ENCODE results near the gene FMNL1.

The FMNL1 gene

DNA sequence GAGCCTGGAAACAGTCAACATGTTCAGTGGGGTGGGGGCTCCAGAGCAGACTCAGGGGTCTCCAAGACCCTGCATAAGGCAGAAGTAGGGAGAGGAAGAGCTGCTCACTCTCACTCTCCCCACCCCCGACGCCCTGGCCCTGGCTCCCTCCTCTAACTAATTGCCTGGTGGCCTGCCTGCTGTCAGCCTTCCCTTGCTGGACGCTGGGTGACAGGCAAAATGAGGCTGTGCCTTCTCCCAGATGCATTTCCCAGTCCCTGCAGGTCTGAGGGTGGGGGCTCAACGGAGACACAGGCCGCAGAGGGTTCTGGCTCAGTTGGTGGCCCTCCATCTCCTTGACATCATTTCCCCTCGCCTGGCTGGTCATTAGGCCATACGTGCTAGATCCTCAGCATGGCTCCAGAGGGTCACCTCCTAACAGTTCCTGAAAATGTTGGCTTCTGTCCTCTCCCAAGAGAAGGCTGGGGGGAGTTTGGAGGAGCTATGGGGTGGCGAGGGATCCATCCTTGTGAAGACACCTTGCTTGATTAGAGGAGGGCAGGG lies 1.4 kb downstream of the FMNL1 start:
- no peak for DNase-seq

DNA sequence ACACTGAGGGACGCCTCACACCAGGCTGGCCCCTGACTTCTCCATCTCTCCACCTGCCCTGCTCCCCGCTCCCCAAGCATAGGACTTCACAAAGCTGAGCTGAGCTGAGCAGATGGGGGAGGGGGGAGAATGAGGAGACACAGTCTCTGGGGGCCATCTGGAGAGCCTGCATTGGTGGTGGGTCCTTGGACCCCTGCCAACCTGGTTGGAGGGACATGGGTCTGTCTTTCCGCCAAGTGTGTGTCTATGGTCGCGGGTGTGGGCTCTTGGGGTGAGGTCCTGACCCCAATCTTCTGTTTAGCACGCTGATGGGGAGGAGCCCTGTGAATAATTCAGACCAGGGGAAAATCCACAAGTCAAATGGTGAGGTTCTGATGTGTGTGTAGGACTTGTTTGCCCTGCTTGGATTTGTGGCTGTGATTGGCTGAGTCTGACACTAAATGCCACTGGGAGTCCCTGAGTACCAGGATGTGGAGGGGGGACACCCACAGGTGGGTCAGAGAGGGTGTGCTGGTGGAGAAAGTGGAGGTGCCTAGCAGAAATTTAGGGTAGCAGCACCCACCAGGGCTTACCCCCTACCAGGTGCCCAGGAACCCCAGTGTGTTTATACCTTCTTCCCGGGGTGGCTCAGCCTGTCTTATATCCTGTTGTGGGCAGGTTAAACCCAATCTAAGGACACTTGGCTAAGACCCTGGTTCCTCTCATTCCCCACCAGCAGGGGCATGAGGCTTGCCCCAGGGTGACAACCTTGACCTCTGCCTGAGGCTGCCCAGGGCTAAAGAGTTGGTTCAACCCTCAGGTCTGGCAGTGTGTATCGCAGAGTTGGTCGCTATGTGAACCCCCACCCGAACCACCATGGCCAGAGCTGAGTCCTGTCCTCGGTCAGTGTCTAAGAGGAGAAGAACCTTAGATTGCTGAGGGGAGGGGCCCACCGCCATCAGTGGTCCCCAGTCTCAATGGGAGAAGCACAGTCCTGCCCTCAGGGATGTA lies 2.1 kb downstream of the FMNL1 start:
- DNase-seq: no peak

DNA sequence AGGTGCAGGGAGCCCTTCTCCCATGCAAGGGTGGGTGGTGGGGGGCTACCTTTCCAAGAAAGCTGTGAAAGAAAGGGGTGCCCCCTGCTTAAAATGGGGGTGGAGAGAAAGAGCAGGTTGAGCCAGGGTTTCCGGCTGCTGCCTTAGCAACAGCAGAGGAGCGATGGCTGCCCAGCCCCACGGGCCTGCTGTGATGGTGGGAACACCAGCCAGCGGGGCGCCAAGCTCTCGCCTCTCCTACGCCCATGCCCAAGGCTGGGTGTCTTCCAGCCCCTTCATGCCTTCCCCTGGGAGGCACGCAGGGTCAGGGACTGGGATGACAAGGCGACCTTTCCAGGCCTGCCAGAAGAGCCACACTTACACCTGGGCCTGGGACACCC lies 3.0 kb downstream of the FMNL1 start:
- DNase-seq: no peak

DNA sequence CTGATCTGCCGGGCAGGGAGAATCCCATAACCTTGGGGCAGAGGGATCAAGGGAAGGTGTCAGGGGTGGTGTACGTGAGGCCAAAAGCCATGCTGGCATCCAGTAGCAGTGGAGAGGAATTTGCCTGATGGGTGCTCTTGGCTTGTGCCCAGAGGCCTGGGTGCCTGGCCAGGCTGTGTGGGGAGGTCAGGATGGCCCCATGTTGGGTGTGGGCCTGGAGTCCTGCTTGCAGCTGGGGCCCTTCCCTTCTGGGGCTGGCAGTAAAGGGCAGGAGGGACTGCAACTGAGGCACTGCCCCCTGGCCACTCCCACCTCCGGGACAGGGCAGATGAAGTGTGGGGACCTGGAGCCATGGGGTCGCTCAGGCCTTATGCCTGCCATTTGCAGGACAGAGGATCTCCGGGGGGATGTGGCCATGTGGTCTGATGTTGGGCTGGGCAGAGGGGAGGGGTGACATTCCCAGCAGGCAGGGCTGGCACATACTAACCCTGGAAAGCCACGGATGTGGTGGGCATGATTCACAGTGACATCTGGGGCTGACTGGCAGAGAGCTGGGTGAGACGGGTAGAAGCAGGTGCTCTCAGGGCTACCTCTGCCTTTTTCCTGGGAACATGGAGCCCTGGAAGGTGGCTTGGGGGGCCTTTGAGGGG lies 3.5 kb downstream of the FMNL1 start:
- DNase-seq: no peak

GRCh38 chr17:45225964-45226530 lies 4.4 kb downstream of the FMNL1 start:
- DNase-seq: no peak

DNA sequence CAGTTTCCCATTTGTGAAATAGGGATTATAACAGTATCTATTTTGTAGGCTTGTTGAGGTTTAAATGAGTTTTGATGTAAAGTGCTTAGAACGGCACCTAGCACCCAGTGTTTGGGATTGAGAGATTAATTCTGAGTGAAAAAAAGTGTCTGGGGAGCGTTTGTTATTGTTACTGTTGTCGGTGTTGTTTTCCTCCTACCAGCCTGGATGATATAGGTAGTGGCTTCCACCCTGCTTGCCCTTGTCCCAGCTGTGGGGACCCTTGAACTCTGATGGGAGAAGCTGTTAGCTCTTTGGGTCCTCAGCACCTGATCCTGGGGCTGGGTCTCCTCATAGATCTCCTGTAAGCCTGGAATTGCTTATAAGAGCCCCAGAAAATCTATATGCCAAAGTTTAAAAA lies 4.9 kb downstream of the FMNL1 start:
- no peak for DNase-seq

- DNase-seq: no peak
Observed at GRCh38 chr17:45227101-45227925, 5.6 kb downstream of the FMNL1 start.

GRCh38 chr17:45227926-45228762 lies 6.5 kb downstream of the FMNL1 start:
- DNase-seq: no peak

- DNase-seq: no peak
Observed at GRCh38 chr17:45228763-45229539, 7.3 kb downstream of the FMNL1 start.

DNA sequence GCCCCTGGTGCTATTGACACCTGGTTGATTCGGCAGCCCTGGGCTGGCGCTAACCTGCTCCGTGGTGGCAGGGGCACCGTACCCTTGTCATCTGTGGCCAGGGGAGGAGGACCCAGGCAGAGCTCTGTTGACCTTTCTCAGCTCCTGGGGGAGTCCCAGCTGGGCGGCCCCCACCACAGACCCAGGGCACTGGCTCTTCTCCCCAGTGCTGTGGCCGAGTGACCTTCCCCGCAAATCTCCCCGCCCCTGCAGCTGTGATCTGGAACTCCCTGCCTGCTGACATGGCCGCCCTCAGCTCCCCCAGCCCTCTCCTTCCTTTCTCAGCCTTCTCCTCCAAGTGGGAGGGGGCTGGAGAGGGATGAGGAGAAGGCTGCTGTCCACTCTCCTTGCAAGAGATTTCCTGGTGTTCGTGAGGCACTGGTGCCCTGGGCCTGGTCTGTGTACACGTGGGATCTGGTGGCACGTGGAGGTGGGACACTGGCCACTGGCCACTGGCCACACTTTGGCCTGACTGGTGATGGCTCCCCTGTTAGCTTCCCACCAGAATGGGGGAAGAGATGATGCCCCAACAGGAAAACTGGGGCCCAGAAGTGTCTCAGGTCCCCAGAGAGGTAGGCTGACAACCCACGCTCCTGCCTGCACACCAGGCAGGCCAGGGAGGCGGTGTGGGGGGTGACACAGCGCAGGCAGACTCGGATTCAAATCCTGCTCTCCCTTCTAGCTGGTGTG lies 8.2 kb downstream of the FMNL1 start:
- no peak for DNase-seq

DNA sequence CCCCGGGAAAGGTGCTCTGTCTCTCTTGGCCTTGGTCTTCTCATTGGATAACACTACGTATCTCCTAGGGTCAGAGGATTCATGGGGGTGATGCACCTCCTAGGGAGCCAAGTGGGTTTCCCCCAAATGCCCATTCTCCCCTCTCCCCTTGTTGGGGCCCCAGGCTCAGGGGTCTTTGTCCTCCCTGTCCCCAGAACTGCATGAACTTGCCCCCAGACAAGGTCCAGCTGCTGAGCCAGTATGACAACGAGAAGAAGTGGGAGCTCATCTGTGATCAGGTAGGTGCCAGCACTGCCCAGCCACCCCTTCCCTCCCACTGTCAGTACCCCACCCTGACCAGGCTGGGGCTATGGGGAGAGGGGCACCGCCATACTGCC lies 8.7 kb downstream of the FMNL1 start:
- DNase-seq: no peak

DNA sequence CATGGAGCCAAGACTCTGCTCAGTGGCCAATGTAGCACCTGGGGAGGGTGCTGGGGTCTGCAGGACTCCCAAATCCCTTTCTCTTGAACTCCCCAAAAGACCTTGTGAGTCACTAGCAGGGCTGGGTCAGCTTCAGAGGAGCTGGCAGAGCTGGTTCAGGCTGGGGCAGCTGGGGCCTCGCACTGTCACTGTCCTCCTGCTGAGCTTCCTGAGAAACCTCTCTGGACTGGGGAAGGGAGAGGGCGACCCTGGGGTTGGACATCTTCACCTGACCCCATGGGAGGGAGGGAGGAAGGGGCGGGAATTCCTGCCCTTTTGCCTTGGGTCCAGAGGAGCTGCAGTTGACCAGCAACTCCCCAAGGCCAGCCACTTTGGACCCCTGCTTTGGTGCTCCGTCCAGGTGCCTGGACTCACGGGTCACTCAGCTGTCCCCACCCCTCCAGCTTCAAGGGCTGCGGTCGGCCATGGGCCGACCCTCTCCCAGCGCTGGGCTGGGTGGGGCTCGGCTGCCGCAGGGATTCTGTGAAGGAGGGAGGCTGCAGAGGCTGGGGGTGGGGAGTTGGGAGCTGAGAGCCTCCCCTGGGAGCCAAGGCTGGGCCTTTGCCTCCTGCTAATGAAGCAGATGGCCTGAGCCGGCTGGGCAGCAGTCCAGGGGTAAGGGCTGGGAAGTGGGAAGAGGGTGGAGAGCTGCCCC lies 9.2 kb downstream of the FMNL1 start:
- no peak for DNase-seq

- no peak for DNase-seq
Observed at GRCh38 chr17:45231481-45232116, 9.9 kb downstream of the FMNL1 start.

DNA sequence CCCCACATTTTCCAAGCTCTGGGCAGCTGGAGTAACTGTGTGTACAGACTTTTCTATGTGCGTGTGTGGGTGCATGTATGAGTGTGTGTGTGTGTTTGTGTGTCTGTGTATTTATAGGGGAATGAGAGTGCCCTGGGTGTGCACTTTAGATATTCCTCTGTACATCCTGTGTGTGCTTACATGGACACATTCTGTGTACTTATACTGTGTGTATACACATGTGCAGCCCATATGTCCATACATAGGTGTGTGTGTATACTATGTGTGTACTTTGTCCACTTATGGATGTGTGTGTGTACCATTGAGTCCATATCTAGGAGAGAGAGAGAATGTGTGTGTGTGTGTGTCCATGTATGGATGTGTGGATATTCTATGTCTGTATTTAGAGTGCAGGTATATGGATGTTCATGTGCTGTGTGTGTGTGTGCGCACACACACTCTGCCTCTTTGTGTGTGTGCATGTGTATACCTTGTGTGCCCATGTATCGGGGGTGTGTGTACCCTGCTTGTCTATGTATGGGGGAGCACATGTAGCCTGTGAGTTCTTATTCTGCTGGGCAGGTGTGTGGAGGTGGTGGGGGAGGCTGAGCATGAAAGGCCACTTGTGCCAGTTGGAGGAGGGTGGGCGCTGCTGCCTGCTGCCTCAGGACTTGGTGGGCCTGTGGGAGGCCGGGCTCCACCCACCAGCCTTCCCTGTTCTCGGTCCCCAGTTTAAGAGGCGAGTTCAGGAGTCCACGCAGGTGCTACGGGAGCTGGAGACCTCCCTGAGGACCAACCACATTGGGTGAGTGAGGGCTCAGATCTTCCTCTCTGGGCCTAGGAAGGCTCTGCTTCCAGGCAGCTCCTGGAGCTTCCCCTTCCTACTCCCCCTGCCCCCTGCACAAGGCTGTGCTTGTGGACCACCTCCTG lies 11.1 kb downstream of the FMNL1 start:
- no peak for DNase-seq

GRCh38 chr17:45233423-45233924 lies 11.8 kb downstream of the FMNL1 start:
- DNase-seq: no peak

GRCh38 chr17:45234641-45235415 lies 13.1 kb downstream of the FMNL1 start:
- DNase-seq: no peak

Measured in retina (tissue), 1 donor.